22Rv1 (cell line): ENCODE data around the gene CCDC73.

Experiments used
- H3K27ac ChIP-seq: fragments of 450-650 bp; 2 replicates; pipeline ENCODE4 v1.5.1; 2017
- CTCF ChIP-seq: fragments of 450-650 bp; IDR thresholded peaks from 2 replicates; pipeline ENCODE4 v1.5.1; 2017; ENCODE audit warnings: mild to moderate bottlenecking
- ZFX ChIP-seq: fragments of 450-650 bp; IDR thresholded peaks from 2 replicates; pipeline ENCODE4 v1.6.1; 2017; ENCODE audit warnings: antibody characterized with exemption, borderline replicate concordance

Gene CCDC73

GRCh38 chr11:32704775-32705174 lies 89.7 kb downstream of the CCDC73 start:
- TF ChIP-seq ZFX (no peak), CTCF (no peak)
- no peak overlapping the region for H3K27ac ChIP-seq

GRCh38 chr11:32704261-32704660 lies 90.2 kb downstream of the CCDC73 start:
- H3K27ac ChIP-seq = no peak overlapping the region
- TF ChIP-seq CTCF (no peak), ZFX (no peak)

GRCh38 chr11:32701616-32702015 lies 92.8 kb downstream of the CCDC73 start:
- TF ChIP-seq ZFX (no peak), CTCF (no peak)
- H3K27ac ChIP-seq = no peak overlapping the region

- no peak for TF ChIP-seq ZFX
- no peak overlapping the region for H3K27ac ChIP-seq
Observed at GRCh38 chr11:32698579-32698978, 95.9 kb downstream of the CCDC73 start.

- H3K27ac ChIP-seq = no peak overlapping the region
- TF ChIP-seq ZFX (no peak), CTCF (no peak)
Observed at GRCh38 chr11:32671051-32671450, 123.4 kb downstream of the CCDC73 start.

- H3K27ac ChIP-seq = no peak overlapping the region
- no peak for TF ChIP-seq ZFX
- no peak for TF ChIP-seq CTCF
Observed at GRCh38 chr11:32659672-32660071, 134.8 kb downstream of the CCDC73 start.

GRCh38 chr11:32658639-32659406 lies 135.6 kb downstream of the CCDC73 start:
- no peak overlapping the region for H3K27ac ChIP-seq

More at GRCh38 chr11:32658639-32659406, 135.6 kb downstream of the CCDC73 start:
- TF ChIP-seq ZFX (no peak), CTCF (no peak)
